ENCODE results near the gene INPP5K.
"Not testable (repeated sequence)": the region's sequence is repeated elsewhere in the genome, so short reads cannot be mapped to it uniquely, and the experiment has no call there.

The INPP5K gene

GRCh38 chr17:1455291-1455796 is 61.1 kb downstream of the INPP5K start:
- H3K27me3 Mint-ChIP-seq = peaks cover 14% of the 10 kb centered on the region
- H3K4me1 Mint-ChIP-seq (ENCODE audit: low read depth) = peaks cover 45% of the 10 kb centered on the region
- no peaks in the 10 kb centered on the region for H3K9me3 Mint-ChIP-seq
- H3K4me3 Mint-ChIP-seq = peak overlapping the region; percentile 93
- peak overlapping the region; percentile 79 for H3K27ac Mint-ChIP-seq
- H3K36me3 Mint-ChIP-seq (ENCODE audit: low read depth) = peaks cover 26% of the 10 kb centered on the region

GRCh38 chr17:1454541-1454940 is 61.9 kb downstream of the INPP5K start:
- H3K4me3 Mint-ChIP-seq = peak overlapping the region; percentile 93
- H3K27ac Mint-ChIP-seq = peak overlapping the region; percentile 79
- peaks cover 26% of the 10 kb centered on the region for H3K36me3 Mint-ChIP-seq (ENCODE audit: low read depth)
- peaks cover 39% of the 10 kb centered on the region for H3K4me1 Mint-ChIP-seq (ENCODE audit: low read depth)
- H3K27me3 Mint-ChIP-seq = peaks cover 8% of the 10 kb centered on the region
- H3K9me3 Mint-ChIP-seq = no peaks in the 10 kb centered on the region

GRCh38 chr17:1453694-1454093 is 62.7 kb downstream of the INPP5K start:
- peak overlapping the region; percentile 55 for H3K27ac Mint-ChIP-seq
- peaks cover 34% of the 10 kb centered on the region for H3K36me3 Mint-ChIP-seq (ENCODE audit: low read depth)
- not testable (repeated sequence) for H3K9me3 Mint-ChIP-seq, H3K27me3 Mint-ChIP-seq
- peaks cover 47% of the 10 kb centered on the region for H3K4me1 Mint-ChIP-seq (ENCODE audit: low read depth)
- H3K4me3 Mint-ChIP-seq = peak overlapping the region; percentile 30

GRCh38 chr17:1452836-1453235 is 63.6 kb downstream of the INPP5K start:
- peaks cover 54% of the 10 kb centered on the region for H3K4me1 Mint-ChIP-seq (ENCODE audit: low read depth)
- peak overlapping the region; percentile 55 for H3K27ac Mint-ChIP-seq
- no peak overlapping the region for H3K4me3 Mint-ChIP-seq
- H3K36me3 Mint-ChIP-seq (ENCODE audit: low read depth) = peaks cover 34% of the 10 kb centered on the region
- H3K27me3 Mint-ChIP-seq = peaks cover 7% of the 10 kb centered on the region
- no peaks in the 10 kb centered on the region for H3K9me3 Mint-ChIP-seq

GRCh38 chr17:1450261-1450660 is 66.2 kb downstream of the INPP5K start:
- not testable (repeated sequence) for H3K9me3 Mint-ChIP-seq, H3K27ac Mint-ChIP-seq, H3K27me3 Mint-ChIP-seq, H3K4me3 Mint-ChIP-seq
- Mint-ChIP-seq H3K36me3 (ENCODE audit: low read depth) (peaks cover 34% of the 10 kb centered on the region), H3K4me1 (ENCODE audit: low read depth) (peaks cover 61% of the 10 kb centered on the region)

- H3K27ac Mint-ChIP-seq = no peak overlapping the region
- H3K36me3 Mint-ChIP-seq (ENCODE audit: low read depth) = peaks cover 32% of the 10 kb centered on the region
- peaks cover 54% of the 10 kb centered on the region for H3K4me1 Mint-ChIP-seq (ENCODE audit: low read depth)
- no peaks in the 10 kb centered on the region for H3K9me3 Mint-ChIP-seq
- no peaks in the 10 kb centered on the region for H3K27me3 Mint-ChIP-seq
- H3K4me3 Mint-ChIP-seq = no peak overlapping the region
Measured at GRCh38 chr17:1449412-1449967, 66.9 kb downstream of the INPP5K start.

GRCh38 chr17:1447052-1447451 is 69.4 kb downstream of the INPP5K start:
- Mint-ChIP-seq H3K36me3 (ENCODE audit: low read depth) (peaks cover 16% of the 10 kb centered on the region), H3K4me3 (no peak overlapping the region), H3K27me3 (no peaks in the 10 kb centered on the region), H3K9me3 (no peaks in the 10 kb centered on the region), H3K4me1 (ENCODE audit: low read depth) (peaks cover 35% of the 10 kb centered on the region), H3K27ac (no peak overlapping the region)

GRCh38 chr17:1446201-1446600 is 70.2 kb downstream of the INPP5K start:
- peaks cover 33% of the 10 kb centered on the region for H3K4me1 Mint-ChIP-seq (ENCODE audit: low read depth)
- H3K4me3 Mint-ChIP-seq = no peak overlapping the region
- peak overlapping the region; percentile 38 for H3K27ac Mint-ChIP-seq
- H3K27me3 Mint-ChIP-seq = no peaks in the 10 kb centered on the region
- no peaks in the 10 kb centered on the region for H3K9me3 Mint-ChIP-seq
- peaks cover 8% of the 10 kb centered on the region for H3K36me3 Mint-ChIP-seq (ENCODE audit: low read depth)

- not testable (repeated sequence) for H3K9me3 Mint-ChIP-seq; H3K27me3 Mint-ChIP-seq; H3K27ac Mint-ChIP-seq; H3K36me3 Mint-ChIP-seq (ENCODE audit: low read depth); H3K4me3 Mint-ChIP-seq
- peaks cover 33% of the 10 kb centered on the region for H3K4me1 Mint-ChIP-seq (ENCODE audit: low read depth)
Measured at GRCh38 chr17:1445695-1446094, 70.7 kb downstream of the INPP5K start.

Data from stimulated activated naive CD8-positive, alpha-beta T cell treated with anti-CD3 and anti-CD28 coated beads, Interleukin-15, Interleukin-2, amounts not matched to agents 100 ng/mL and 50 ng/mL, for 24 hours (primary cell).